SK-N-SH treated with all-trans-retinoic acid at 6 μM for 48 hours (cell line): Measurements from ENCODE around the gene ARSB.

Experiments used
- ATAC-seq: fragments of 200-7000 bp; cut with Tn5 transposase; 3 replicates; pipeline ENCODE4 v1.9.1; 2020; ENCODE audit warnings: mild to moderate bottlenecking, moderate library complexity
- ARNTL ChIP-seq: fragments of 450-650 bp; formaldehyde crosslinking; IDR thresholded peaks from 2 replicates; pipeline ENCODE4 v1.5.0; 2020; ENCODE audit warnings: low read depth, mild to moderate bottlenecking, moderate library complexity, borderline replicate concordance
- BACH2 ChIP-seq: fragments of 250-450 bp; sonication (Bioruptor Pico); IDR thresholded peaks from 2 replicates; pipeline ENCODE4 v1.9.0; 2021; ENCODE audit warnings: mild to moderate bottlenecking, borderline replicate concordance
- CREB5 ChIP-seq: fragments of 250-450 bp; sonication (Bioruptor Pico); IDR thresholded peaks from 2 replicates; pipeline ENCODE4 v1.5.1; 2020; ENCODE audit warnings: low read depth, mild to moderate bottlenecking, moderate library complexity
- CSRNP3 ChIP-seq: fragments of 250-450 bp; sonication (Bioruptor Pico); IDR thresholded peaks from 2 replicates; pipeline ENCODE4 v1.5.1; 2021; ENCODE audit warnings: mild to moderate bottlenecking, moderate library complexity
- GLIS3 ChIP-seq: fragments of 250-450 bp; sonication (Bioruptor Pico); IDR thresholded peaks from 2 replicates; pipeline ENCODE4 v1.5.0; 2020; ENCODE audit warnings: mild to moderate bottlenecking, moderate library complexity
- ISL1 ChIP-seq: fragments of 250-450 bp; sonication (Bioruptor Pico); IDR thresholded peaks from 2 replicates; pipeline ENCODE4 v2.1.2; 2022; ENCODE audit warnings: mild to moderate bottlenecking, moderate library complexity
- PPARA ChIP-seq: fragments of 250-450 bp; sonication (Bioruptor Pico); IDR thresholded peaks from 2 replicates; pipeline ENCODE4 v1.5.0; 2020; ENCODE audit warnings: mild to moderate bottlenecking, borderline replicate concordance
- RARB ChIP-seq: fragments of 250-450 bp; sonication (Bioruptor Pico); IDR thresholded peaks from 2 replicates; pipeline ENCODE4 v1.8.0; 2021; ENCODE audit warnings: mild to moderate bottlenecking, moderate library complexity
- SNAI2 ChIP-seq: fragments of 250-450 bp; sonication (Bioruptor Pico); IDR thresholded peaks from 2 replicates; pipeline ENCODE4 v1.5.0; 2020; ENCODE audit warnings: mild to moderate bottlenecking, moderate library complexity
- TOX ChIP-seq: fragments of 250-450 bp; sonication (Bioruptor Pico); IDR thresholded peaks from 2 replicates; pipeline ENCODE4 v1.8.0; 2021; ENCODE audit warnings: mild to moderate bottlenecking, moderate library complexity, borderline replicate concordance
- TSHZ2 ChIP-seq: fragments of 250-450 bp; sonication (Bioruptor Pico); IDR thresholded peaks from 2 replicates; pipeline ENCODE4 v1.5.0; 2020; ENCODE audit warnings: mild to moderate bottlenecking, moderate library complexity
- ZC3H10 ChIP-seq: fragments of 250-450 bp; sonication (Bioruptor Pico); IDR thresholded peaks from 2 replicates; pipeline ENCODE4 v1.5.1; 2021; ENCODE audit warnings: mild to moderate bottlenecking, moderate library complexity
- ZFP3 ChIP-seq: fragments of 250-450 bp; sonication (Bioruptor Pico); IDR thresholded peaks from 2 replicates; pipeline ENCODE4 v1.5.0; 2020; ENCODE audit warnings: mild to moderate bottlenecking, moderate library complexity
- ZFP30 ChIP-seq: fragments of 450-650 bp; formaldehyde crosslinking; IDR thresholded peaks from 2 replicates; pipeline ENCODE4 v1.5.0; 2022; ENCODE audit warnings: mild to moderate bottlenecking, moderate library complexity
- ZNF565 ChIP-seq: fragments of 450-650 bp; formaldehyde crosslinking; conservative IDR thresholded peaks from 2 replicates; pipeline ENCODE4 v1.5.0; 2020; ENCODE audit warnings: low read depth, mild to moderate bottlenecking, moderate library complexity
- ZNF8 ChIP-seq: fragments of 450-650 bp; formaldehyde crosslinking; IDR thresholded peaks from 2 replicates; pipeline ENCODE4 v1.5.0; 2020; ENCODE audit warnings: mild to moderate bottlenecking, moderate library complexity
- TF ChIP-seq, protein P1 (sequence below): fragments of 250-450 bp; sonication (Bioruptor Pico); IDR thresholded peaks from 2 replicates; pipeline ENCODE4 v1.8.0; 2021; ENCODE audit warnings: low read depth, mild to moderate bottlenecking, moderate library complexity, borderline replicate concordance
- TF ChIP-seq, protein P2 (sequence below): fragments of 250-450 bp; sonication (Bioruptor Pico); IDR thresholded peaks from 2 replicates; pipeline ENCODE4 v1.8.0; 2020; ENCODE audit warnings: mild to moderate bottlenecking, moderate library complexity, borderline replicate concordance

The ARSB gene

GRCh38 chr5:78735834-78736463, 249.2 kb downstream of the ARSB start:
- ATAC-seq, result no peak
- no peak for TF ChIP-seq ZFP3
- TF ChIP-seq, protein P1, sequence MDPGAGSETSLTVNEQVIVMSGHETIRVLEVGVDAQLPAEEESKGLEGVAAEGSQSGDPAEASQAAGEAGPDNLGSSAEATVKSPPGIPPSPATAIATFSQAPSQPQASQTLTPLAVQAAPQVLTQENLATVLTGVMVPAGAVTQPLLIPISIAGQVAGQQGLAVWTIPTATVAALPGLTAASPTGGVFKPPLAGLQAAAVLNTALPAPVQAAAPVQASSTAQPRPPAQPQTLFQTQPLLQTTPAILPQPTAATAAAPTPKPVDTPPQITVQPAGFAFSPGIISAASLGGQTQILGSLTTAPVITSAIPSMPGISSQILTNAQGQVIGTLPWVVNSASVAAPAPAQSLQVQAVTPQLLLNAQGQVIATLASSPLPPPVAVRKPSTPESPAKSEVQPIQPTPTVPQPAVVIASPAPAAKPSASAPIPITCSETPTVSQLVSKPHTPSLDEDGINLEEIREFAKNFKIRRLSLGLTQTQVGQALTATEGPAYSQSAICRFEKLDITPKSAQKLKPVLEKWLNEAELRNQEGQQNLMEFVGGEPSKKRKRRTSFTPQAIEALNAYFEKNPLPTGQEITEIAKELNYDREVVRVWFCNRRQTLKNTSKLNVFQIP (CRISPR knock-in tag), result no peak
- no peak for TF ChIP-seq TSHZ2 (CRISPR knock-in tag)
- TF ChIP-seq ZNF8 (CRISPR knock-in tag), result no peak
- TF ChIP-seq, protein P2, sequence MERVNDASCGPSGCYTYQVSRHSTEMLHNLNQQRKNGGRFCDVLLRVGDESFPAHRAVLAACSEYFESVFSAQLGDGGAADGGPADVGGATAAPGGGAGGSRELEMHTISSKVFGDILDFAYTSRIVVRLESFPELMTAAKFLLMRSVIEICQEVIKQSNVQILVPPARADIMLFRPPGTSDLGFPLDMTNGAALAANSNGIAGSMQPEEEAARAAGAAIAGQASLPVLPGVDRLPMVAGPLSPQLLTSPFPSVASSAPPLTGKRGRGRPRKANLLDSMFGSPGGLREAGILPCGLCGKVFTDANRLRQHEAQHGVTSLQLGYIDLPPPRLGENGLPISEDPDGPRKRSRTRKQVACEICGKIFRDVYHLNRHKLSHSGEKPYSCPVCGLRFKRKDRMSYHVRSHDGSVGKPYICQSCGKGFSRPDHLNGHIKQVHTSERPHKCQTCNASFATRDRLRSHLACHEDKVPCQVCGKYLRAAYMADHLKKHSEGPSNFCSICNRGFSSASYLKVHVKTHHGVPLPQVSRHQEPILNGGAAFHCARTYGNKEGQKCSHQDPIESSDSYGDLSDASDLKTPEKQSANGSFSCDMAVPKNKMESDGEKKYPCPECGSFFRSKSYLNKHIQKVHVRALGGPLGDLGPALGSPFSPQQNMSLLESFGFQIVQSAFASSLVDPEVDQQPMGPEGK, result no peak
- TF ChIP-seq GLIS3, result no peak
- TF ChIP-seq ISL1, result no peak
- no peak for TF ChIP-seq CREB5 (CRISPR knock-in tag)
- TF ChIP-seq CSRNP3 (CRISPR knock-in tag), result no peak
- no peak for TF ChIP-seq ZFP30 (CRISPR knock-in tag)
- no peak for TF ChIP-seq BACH2 (CRISPR knock-in tag)
- no peak for TF ChIP-seq RARB (CRISPR knock-in tag)
- no peak for TF ChIP-seq ZC3H10 (CRISPR knock-in tag)
- no peak for TF ChIP-seq PPARA (CRISPR knock-in tag)
- TF ChIP-seq TOX (CRISPR knock-in tag), result no peak
- no peak for TF ChIP-seq SNAI2 (CRISPR knock-in tag)

DNA sequence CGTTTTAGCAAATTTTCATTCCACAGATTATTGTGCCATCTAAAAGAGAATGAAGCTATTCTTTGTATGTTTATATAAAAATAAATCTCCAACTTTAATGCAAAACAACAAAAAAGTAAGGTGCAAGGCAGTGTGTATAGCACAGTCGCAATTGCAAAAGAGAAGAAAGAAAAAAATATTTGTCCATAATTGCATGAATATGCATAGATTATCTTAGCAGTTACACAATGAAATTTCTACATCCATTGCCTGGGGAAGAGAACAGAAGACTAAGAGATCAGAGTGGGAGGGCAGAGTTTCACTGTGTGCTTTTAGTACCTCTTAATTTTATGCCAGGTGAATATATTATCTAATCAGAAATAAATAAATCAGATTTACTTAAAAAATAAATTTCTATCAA, 250.2 kb downstream of the ARSB start:
- no peak for TF ChIP-seq ISL1
- TF ChIP-seq, protein P1 (CRISPR knock-in tag), result no peak
- no peak for TF ChIP-seq ZNF565 (CRISPR knock-in tag)
- no peak for TF ChIP-seq ARNTL (CRISPR knock-in tag)
- TF ChIP-seq, protein P2, result no peak
- no peak for ATAC-seq
